ENCODE data around the gene DHX38. TPM values are rescaled to one million over a fixed set of nuclear protein-coding genes. Genes with fewer than 3 reads are reported as not detected.

The DHX38 gene
- 79.6 and 81.7 TPM in 2 replicates for total RNA-seq
- long read RNA-seq, full-length matches to known transcripts = 31 of 69 reads
- long read RNA-seq, partial matches to known transcripts = 23 of 69 reads
- long read RNA-seq, other reads (novel, unspliced or antisense) = 15 of 69 reads

DNA sequence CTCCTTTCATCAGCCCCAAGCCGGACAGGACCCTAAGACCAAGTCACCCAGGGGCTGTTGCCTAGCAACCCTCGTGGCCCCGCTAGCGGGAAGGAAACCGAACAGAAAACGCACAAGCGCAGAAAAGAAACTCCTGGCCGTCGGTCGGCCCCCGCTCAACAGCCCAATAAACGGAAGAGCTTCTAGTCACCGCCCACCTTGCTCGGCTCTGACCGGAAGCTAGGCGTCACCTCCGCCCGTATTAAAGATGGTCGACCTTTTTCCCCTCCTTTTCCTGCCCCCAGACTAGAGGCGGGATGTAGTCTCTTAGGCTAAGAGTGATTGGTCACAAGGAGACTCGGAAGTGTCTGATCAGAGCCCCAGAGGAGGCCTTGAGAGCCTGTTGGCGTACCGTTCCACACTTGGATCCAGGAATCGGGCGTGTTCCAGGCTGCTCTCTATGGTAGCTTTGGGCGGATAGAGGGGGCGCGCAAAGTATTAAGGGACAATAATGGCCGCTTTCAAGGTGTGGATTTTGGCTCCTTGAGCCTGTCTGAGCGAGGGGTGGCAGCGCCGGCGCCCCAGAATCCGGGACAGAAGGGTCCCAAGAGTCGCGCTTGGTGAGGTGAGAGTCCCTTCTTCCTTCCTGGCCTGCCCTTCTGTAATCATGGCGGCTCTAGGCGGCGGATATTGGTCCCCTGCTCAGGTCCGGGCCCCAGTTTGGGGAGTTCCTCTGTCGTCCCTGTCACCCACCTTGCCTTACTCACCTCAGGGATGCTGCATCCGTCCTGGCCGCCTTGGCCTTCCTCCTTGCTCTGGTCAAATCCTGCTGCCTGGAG, at the start of gene DHX38, which contains the start of gene TXNL4B:
Gene DHX38, plus strand, starts transcription at position 400 of the 818 bp plus-strand sequence. CDS start 2,311 bp downstream, outside the sequence.
Gene TXNL4B, minus strand, starts transcription at position 173 of the 818 bp plus-strand sequence. CDS start 2,871 bp downstream, outside the sequence.
- H3K4me3 Mint-ChIP-seq (ENCODE audit: low read depth) = peak within 1 kb of the TSS; percentile 98
- TF ChIP-seq, protein P1, sequence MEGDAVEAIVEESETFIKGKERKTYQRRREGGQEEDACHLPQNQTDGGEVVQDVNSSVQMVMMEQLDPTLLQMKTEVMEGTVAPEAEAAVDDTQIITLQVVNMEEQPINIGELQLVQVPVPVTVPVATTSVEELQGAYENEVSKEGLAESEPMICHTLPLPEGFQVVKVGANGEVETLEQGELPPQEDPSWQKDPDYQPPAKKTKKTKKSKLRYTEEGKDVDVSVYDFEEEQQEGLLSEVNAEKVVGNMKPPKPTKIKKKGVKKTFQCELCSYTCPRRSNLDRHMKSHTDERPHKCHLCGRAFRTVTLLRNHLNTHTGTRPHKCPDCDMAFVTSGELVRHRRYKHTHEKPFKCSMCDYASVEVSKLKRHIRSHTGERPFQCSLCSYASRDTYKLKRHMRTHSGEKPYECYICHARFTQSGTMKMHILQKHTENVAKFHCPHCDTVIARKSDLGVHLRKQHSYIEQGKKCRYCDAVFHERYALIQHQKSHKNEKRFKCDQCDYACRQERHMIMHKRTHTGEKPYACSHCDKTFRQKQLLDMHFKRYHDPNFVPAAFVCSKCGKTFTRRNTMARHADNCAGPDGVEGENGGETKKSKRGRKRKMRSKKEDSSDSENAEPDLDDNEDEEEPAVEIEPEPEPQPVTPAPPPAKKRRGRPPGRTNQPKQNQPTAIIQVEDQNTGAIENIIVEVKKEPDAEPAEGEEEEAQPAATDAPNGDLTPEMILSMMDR (IDR thresholded peaks at IDR 0.05; ENCODE audit: unreplicated experiment) = no peak

DNA sequence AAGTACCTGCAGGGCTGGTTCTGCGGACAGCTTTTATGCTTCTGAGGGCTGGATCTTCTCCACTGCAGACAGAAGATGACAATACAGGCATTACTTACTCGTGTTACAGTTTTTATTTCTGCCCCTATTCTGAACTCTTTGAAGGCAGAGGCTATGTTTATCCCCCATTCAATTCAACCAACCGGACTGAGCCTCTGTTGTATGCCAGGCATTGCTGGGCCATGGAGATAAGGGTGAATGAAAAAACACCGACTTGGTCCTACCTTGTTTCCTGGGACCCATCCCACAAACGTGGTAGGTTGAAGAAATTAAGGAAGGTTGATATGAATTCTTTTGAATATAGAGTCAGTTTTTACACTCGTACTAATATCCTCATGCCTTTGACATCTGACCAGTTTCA, 49.4 kb upstream of the DHX38 start:
- Mint-ChIP-seq H3K9me3 (ENCODE audit: low read depth) (peaks cover 3% of the 10 kb centered on the region), H3K27ac (no peak overlapping the region), H3K4me1 (ENCODE audit: low read depth) (peaks cover 2% of the 10 kb centered on the region), H3K36me3 (ENCODE audit: insufficient read depth) (peaks cover 1% of the 10 kb centered on the region), H3K27me3 (no peaks in the 10 kb centered on the region), H3K4me3 (ENCODE audit: low read depth) (no peak overlapping the region)
- TF ChIP-seq, protein P1 (IDR thresholded peaks at IDR 0.05; ENCODE audit: unreplicated experiment) = no peak
- no peak for DNase-seq (ENCODE audit: low spot score, unreplicated experiment)

More for the DNA sequence above, at the start of gene DHX38, which contains the start of gene TXNL4B:
- peak; percentile 77 for DNase-seq (ENCODE audit: low spot score, unreplicated experiment)
- Mint-ChIP-seq H3K9me3 (ENCODE audit: low read depth) (no peaks in the 10 kb centered on the region), H3K27ac (peak within 1 kb of the TSS; percentile 98), H3K27me3 (no peaks in the 10 kb centered on the region), H3K4me1 (ENCODE audit: low read depth) (peaks cover 21% of the 10 kb centered on the region), H3K36me3 (ENCODE audit: insufficient read depth) (peaks cover 17% of the 10 kb centered on the region)

DNA sequence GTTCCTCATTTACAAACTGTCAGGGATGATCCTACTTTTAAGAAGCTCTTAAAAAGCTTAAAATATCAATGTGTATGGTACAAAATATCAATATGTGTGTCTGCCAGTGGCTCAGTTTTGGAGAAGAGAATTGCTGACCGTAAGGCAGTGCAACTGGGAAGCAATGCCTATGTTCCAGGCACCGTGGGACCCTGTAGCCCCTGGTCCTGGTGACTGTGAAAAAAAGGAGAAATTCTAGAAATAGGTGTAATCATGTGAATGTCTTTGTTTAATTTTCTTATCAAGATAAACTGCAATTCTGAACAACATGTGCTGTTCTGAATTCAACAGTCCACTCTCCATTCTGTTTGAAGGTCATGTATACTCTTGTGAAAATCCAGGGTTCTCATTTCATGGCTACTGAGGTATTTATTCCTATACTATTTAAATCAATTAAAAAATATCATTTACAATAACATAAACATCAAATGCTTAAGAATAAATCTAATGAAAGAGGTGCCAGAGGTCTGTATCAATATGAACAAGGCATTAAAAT, 48.8 kb upstream of the DHX38 start:
- DNase-seq (ENCODE audit: low spot score, unreplicated experiment) = no peak
- no peak overlapping the region for H3K27ac Mint-ChIP-seq
- peaks cover 2% of the 10 kb centered on the region for H3K36me3 Mint-ChIP-seq (ENCODE audit: insufficient read depth)
- H3K4me3 Mint-ChIP-seq (ENCODE audit: low read depth) = no peak overlapping the region
- H3K27me3 Mint-ChIP-seq = no peaks in the 10 kb centered on the region
- peaks cover 2% of the 10 kb centered on the region for H3K4me1 Mint-ChIP-seq (ENCODE audit: low read depth)
- H3K9me3 Mint-ChIP-seq (ENCODE audit: low read depth) = peaks cover 3% of the 10 kb centered on the region
- TF ChIP-seq, protein P1 (IDR thresholded peaks at IDR 0.05; ENCODE audit: unreplicated experiment) = no peak

DNA sequence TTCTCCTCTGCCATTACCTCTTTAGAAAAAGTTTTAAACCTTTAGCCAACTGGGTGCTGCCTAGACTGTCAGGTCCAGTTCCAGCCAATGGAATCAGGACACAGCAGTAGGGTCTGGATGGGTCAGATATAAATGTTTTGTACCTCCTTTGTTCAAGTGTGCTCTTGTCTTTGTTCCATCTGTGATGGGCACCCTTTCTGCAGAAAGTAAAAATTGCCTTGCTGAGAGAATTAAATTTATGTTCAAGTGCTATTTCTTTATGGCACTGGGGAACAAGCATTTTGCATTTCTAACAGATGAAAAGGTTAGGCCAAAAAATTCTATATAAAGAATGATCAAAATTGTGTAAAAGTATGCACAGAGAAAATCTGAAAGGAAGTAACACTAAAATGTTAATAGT, 44.5 kb upstream of the DHX38 start:
- DNase-seq (ENCODE audit: low spot score, unreplicated experiment) = no peak
- Mint-ChIP-seq H3K27ac (no peak overlapping the region), H3K27me3 (no peaks in the 10 kb centered on the region), H3K4me1 (ENCODE audit: low read depth) (peaks cover 5% of the 10 kb centered on the region), H3K4me3 (ENCODE audit: low read depth) (no peak overlapping the region), H3K9me3 (ENCODE audit: low read depth) (peaks cover 3% of the 10 kb centered on the region), H3K36me3 (ENCODE audit: insufficient read depth) (peaks cover 4% of the 10 kb centered on the region)
- TF ChIP-seq, protein P1 (IDR thresholded peaks at IDR 0.05; ENCODE audit: unreplicated experiment) = no peak

DNA sequence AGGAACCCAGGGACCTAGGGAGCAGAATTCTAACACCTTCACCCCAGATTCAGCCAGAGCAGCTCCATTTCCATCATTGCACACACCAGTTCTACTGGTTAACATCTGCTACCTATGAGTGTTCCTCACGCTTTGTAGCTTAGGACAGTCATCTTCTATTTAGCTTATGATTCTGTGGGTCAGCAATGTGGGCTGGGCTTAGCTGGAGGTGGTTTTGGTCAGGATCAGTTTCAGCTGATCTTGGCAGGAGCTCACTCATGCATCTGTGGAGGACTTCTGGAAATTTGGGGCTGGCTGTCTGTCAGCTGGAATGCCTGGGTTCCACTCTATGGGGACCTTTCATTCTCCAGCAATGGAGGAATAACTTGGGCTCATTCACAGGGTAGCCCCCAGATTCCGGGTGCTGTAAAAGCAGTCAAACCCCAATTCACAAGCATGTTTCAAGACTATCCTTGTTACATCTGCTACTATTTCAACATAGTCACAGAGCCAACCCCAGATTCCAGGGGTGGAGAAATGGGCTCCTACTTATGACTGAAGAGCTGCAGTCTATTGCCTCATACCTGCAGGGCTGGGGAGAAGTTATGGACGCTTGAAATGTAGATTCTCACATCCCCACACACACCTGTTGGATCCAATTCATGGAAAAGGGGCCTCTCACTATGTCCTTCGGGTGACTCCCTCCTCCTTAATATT, 42.7 kb upstream of the DHX38 start:
- Mint-ChIP-seq H3K4me3 (ENCODE audit: low read depth) (no peak overlapping the region), H3K9me3 (ENCODE audit: low read depth) (peaks cover 3% of the 10 kb centered on the region), H3K36me3 (ENCODE audit: insufficient read depth) (peaks cover 4% of the 10 kb centered on the region), H3K27me3 (no peaks in the 10 kb centered on the region), H3K4me1 (ENCODE audit: low read depth) (peaks cover 7% of the 10 kb centered on the region), H3K27ac (no peak overlapping the region)
- DNase-seq (ENCODE audit: low spot score, unreplicated experiment) = no peak
- TF ChIP-seq, protein P1 (IDR thresholded peaks at IDR 0.05; ENCODE audit: unreplicated experiment) = no peak

Measured in progenitor cell of endocrine pancreas (in vitro differentiated cells).